ENCODE measurements around the gene MCF2L.

The MCF2L gene

DNA sequence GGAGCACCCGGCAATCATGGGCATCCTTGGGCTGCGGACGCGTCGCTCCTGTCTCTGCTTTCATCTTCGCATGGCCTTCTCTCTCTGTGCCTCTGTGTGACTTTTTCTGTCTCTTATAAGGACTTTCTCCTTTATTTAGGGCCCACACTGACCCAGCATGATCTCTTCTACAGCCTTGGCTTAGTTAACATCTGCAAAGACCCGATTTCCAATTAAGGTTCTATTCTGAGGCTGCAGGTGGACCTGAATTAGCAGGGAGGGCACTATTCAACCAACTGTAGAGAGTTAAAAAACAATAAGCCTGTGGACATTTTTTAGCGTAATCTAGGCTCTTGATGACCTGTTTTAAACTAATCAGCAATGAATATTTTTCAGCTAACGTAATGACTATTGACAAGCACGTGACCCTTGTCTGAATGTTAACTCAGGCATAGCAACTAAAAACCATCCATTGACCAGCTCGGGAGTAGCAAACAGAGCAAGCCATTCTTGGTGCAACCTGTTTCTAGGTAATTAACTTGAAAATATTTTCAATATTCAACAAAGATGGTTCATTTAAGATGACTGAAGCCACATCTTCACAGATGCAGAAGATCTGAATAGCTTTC lies 168.8 kb downstream of the MCF2L start:
- in situ Hi-C loops (cut with MboI; ENCODE audit: low sequenced_read_pairs) = no loop called here

GRCh38 chr13:113138792-113139551 lies 170.0 kb downstream of the MCF2L start:
- in situ Hi-C loops (cut with MboI; ENCODE audit: low sequenced_read_pairs) = no loop called here

DNA sequence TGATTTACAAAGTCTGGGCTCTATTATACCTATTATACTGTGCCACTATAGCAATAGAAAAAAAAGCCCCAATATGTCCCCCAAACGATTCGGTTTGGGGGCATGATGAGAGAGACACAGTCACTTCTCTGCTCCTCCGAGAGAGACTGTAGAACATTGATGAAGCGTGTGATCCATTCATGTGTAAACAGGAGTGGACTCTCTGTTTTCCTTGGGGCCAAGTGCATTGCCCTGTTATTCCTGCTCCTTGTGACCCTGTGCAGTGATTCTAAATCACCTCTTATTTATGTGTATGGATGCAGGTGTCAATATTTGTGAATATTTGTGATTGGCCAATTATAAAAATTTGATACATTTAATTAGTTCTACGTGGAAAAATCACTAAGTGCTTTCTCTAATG lies 170.6 kb downstream of the MCF2L start:
- in situ Hi-C loops (cut with MboI; ENCODE audit: low sequenced_read_pairs) = no loop called here

DNA sequence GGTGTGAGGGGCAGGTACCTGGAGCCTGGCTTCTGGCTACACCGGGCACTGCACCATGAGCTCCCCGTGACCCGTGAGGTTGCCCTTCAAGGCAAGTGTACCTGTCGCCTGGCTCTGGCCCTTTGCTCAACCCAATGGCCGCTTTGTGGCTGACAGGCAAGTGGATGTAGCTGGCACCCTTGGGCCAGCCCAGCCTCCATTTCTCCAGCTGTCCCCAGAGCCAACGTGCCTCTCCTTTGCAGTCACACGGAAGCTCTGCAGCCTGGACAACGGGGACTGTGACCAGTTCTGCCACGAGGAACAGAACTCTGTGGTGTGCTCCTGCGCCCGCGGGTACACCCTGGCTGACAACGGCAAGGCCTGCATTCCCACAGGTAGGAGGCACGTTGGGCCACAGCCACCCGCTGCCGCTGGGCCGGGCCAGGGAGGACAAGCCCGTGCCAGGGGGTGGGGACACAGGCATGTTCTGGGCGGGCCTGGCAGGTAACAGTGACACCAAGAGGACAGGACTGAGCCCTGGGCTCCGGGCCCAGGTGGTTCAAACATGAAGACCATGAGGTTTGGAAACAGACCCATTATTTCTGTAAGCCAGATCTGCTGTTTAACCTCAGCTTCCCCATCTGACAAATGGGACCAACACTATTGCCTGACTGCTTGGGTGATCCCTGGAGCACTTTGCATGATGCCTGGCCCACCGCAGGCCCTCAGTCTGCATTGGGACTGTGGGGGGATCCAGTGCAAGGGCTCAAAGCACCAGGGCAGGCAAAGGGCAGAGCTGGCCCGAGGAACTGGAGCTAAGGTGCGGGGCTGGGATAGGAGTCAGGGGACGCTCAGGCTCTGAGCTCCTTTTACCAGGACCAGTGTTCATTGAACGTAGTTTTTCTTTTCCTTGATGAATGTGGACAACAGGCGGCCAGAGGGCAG lies 171.9 kb downstream of the MCF2L start:
- in situ Hi-C loops (cut with MboI; ENCODE audit: low sequenced_read_pairs) = no loop called here

DNA sequence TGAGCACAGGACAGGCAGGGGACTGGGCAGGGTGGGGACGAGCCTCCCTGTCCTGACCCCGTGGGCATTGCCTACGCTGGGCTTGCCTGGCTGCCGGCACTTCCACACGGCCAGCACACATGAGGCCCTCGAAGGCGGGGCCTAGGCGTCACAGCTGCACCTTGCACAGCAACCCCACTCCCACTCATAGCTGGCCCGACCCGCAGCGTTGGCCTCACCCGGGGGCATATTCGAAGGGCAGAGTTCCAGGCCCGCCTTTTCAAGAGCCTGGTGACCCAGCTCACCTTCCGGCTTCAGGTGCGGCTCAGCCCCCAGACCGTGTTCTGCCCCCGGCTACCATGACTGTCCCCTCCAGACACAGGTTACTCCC lies 172.6 kb downstream of the MCF2L start:
- in situ Hi-C loops (cut with MboI; ENCODE audit: low sequenced_read_pairs) = no loop called here

DNA sequence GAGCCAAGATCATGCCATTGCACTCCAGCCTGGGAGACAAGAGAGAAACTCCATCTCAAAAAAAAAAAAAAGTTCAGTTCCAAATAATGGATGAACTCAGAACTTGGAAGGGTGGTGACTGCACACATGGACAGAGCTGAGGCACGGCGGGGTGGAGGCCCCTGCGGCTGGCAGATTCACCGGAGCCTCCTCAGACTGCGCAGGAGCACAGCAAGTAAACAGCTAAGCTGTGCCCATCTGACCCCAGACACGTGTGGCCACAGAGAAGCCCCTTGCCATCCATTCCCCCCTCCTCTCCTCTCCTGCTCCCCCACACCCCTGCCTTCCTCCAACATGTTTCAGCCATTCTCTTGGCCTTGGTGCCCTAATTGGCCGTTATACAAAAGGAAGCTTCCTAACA lies 173.9 kb downstream of the MCF2L start:
- in situ Hi-C loops (cut with MboI; ENCODE audit: low sequenced_read_pairs) = no loop called here

GRCh38 chr13:113143466-113144254 lies 174.6 kb downstream of the MCF2L start:
- in situ Hi-C loops (cut with MboI; ENCODE audit: low sequenced_read_pairs) = no loop called here

GRCh38 chr13:113144255-113144629 lies 175.2 kb downstream of the MCF2L start:
- in situ Hi-C loops (cut with MboI; ENCODE audit: low sequenced_read_pairs) = no loop called here

- in situ Hi-C loops (cut with MboI; ENCODE audit: low sequenced_read_pairs) = no loop called here
Observed at GRCh38 chr13:113145496-113145895, 176.5 kb downstream of the MCF2L start.

DNA sequence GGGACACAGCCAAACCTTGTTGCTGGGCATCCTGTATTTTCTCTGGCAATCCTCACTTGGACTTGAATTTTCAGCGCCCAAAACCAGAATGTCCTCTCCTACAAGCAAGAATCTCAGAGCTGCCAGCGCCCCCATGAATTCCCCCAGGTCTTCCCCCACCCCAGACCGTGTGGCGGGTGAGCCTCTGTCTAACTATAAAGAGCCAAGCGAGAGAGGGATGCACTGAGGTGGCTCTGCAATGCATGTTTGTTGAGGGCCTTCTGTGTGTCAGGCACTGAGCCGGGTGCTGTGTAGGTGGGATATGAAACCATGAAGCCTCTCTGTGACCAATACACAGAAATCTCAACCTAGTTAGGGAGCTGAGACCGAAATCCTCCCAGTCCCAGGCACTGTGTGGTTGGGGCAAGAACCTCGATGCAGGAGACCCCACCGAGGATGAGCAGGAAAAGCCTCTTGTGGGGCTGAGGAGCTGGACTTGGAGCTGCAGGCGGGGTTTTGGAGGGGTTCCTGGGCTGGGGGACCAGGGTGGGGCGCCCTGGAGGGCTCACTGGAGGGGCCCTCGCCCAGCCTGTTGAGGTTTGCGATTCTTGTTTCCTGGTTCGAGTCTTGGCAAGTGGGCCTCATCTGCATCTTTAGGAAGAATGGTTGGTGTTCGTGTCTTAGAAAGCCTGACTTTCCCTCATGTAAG lies 177.0 kb downstream of the MCF2L start:
- in situ Hi-C loops (cut with MboI; ENCODE audit: low sequenced_read_pairs) = no loop called here

GRCh38 chr13:113146750-113147149 lies 177.7 kb downstream of the MCF2L start:
- in situ Hi-C loops (cut with MboI; ENCODE audit: low sequenced_read_pairs) = no loop called here

DNA sequence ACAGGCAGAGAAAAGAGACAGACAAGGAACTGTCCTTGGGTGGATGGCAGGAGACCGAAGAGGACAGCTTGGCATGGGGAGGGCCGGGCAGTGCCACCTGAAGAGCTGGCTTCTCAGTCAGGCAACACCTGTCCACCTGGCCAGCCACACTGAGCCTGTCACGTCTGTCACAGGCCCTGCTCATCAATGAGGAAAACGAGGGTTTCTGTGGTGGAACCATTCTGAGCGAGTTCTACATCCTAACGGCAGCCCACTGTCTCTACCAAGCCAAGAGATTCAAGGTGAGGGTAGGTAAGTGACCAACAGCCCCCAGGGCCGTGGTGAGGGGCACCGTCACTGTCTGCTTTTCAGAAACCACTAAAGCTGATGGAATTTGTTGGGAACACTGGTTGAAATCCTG lies 178.2 kb downstream of the MCF2L start:
- in situ Hi-C loops (cut with MboI; ENCODE audit: low sequenced_read_pairs) = no loop called here

DNA sequence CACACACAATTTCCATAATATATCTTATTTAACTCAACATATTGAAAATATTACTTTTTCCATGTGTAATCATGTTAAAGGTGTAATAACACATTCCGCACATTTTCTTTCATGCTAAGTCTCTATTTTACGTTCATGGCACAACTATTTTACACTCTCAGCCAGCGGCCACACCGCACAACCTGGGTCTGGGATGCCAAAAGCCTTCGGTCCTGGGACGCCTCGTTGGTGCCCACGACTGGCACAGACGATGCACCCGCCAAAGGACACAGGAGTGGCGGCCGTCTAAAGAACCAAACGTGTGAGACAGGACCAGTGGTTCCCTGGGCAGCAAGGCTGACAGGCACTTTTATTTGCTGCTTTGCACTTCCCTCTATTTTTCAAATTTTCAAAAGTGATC lies 179.4 kb downstream of the MCF2L start:
- in situ Hi-C loops (cut with MboI; ENCODE audit: low sequenced_read_pairs) = no loop called here

DNA sequence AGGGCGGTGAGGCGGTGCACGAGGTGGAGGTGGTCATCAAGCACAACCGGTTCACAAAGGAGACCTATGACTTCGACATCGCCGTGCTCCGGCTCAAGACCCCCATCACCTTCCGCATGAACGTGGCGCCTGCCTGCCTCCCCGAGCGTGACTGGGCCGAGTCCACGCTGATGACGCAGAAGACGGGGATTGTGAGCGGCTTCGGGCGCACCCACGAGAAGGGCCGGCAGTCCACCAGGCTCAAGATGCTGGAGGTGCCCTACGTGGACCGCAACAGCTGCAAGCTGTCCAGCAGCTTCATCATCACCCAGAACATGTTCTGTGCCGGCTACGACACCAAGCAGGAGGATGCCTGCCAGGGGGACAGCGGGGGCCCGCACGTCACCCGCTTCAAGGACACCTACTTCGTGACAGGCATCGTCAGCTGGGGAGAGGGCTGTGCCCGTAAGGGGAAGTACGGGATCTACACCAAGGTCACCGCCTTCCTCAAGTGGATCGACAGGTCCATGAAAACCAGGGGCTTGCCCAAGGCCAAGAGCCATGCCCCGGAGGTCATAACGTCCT lies 180.0 kb downstream of the MCF2L start:
- in situ Hi-C loops (cut with MboI; ENCODE audit: low sequenced_read_pairs) = no loop called here
